ENCODE data around the gene TSHZ1. TPM values are rescaled to one million over a fixed set of nuclear protein-coding genes. Genes with fewer than 3 reads are reported as not detected.

The TSHZ1 gene
- total RNA-seq, 2 donors from 2014 or later, result 13.9 to 17.4 TPM

DNA sequence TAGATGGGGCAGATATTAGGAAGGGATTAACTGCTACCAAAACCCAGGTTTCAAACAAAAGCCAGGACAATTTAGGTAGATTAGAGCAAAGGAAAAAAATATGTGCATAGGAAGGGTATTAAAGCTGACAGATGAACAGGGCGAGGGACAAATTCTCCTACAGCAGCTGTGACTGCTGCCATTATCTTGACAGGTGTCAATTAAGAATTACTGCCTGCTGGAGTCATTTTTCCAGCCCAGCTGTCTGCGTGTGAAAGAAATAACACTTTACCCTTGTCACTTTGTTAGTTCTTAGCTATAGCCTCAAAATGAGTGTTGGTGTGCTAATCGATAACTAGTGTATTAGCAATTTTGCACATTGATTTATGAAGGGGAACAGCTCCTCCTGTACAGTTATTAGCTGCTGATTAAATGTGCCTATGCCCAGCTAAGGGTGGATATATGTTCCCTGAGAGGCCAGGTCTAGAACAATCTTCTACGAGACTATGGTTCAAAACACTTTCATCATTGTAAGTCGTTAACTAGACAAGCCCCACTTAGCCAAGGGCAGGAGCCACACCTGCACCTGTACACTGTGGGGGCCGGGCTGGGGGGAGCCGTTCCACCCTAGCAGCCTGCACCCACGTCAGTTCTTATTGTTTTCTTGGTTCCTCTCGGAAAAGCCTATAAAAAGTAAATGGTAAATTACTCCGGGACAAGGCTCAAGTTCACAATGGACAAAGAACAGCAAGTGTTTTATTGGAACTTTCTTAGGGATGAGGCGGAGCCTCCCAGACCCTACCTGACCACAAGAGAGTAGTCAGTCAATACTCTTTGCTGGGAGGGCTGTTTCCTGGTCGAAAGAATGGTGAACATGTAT is 7.7 kb downstream of the TSHZ1 start:
- no peak for ATAC-seq (ENCODE audit: insufficient number of reproducible peaks, low FRiP score, low read depth)

GRCh38 chr18:75219745-75220375 is 9.3 kb downstream of the TSHZ1 start:
- H3K4me1 ChIP-seq (ENCODE audit: control insufficient read depth in 1 of 2, low read depth in 2 of 2), result peaks cover 11 to 17% of the 10 kb centered on the region in 2 donors

More for the DNA sequence above, 7.7 kb downstream of the TSHZ1 start:
- H3K36me3 ChIP-seq, result no peaks in the 10 kb centered on the region
- H3K27me3 ChIP-seq (replicated peaks; ENCODE audit: insufficient read depth), result no peaks in the 10 kb centered on the region
- no peak for DNase-seq (ENCODE audit: low spot score)
- H3K4me3 ChIP-seq, result no peak overlapping the region
- peaks cover 21 to 28% of the 10 kb centered on the region in 2 donors for H3K4me1 ChIP-seq (ENCODE audit: control insufficient read depth in 1 of 2, low read depth in 2 of 2)
- no peaks in the 10 kb centered on the region for H3K9me3 ChIP-seq
- no peak overlapping the region for H3K27ac ChIP-seq
- TF ChIP-seq, protein P1, sequence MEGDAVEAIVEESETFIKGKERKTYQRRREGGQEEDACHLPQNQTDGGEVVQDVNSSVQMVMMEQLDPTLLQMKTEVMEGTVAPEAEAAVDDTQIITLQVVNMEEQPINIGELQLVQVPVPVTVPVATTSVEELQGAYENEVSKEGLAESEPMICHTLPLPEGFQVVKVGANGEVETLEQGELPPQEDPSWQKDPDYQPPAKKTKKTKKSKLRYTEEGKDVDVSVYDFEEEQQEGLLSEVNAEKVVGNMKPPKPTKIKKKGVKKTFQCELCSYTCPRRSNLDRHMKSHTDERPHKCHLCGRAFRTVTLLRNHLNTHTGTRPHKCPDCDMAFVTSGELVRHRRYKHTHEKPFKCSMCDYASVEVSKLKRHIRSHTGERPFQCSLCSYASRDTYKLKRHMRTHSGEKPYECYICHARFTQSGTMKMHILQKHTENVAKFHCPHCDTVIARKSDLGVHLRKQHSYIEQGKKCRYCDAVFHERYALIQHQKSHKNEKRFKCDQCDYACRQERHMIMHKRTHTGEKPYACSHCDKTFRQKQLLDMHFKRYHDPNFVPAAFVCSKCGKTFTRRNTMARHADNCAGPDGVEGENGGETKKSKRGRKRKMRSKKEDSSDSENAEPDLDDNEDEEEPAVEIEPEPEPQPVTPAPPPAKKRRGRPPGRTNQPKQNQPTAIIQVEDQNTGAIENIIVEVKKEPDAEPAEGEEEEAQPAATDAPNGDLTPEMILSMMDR (IDR thresholded peaks at IDR 0.05), result no peak

GRCh38 chr18:75220551-75221355 is 10.2 kb downstream of the TSHZ1 start:
- DNase-seq (ENCODE audit: low spot score) (no peak), ATAC-seq (ENCODE audit: insufficient number of reproducible peaks, low FRiP score, low read depth) (no peak)
- H3K4me3 ChIP-seq, result no peak overlapping the region
- H3K27me3 ChIP-seq (replicated peaks; ENCODE audit: insufficient read depth), result no peaks in the 10 kb centered on the region
- TF ChIP-seq, protein P1 (IDR thresholded peaks at IDR 0.05), result no peak
- peaks cover 11 to 16% of the 10 kb centered on the region in 2 donors for H3K4me1 ChIP-seq (ENCODE audit: control insufficient read depth in 1 of 2, low read depth in 2 of 2)
- H3K9me3 ChIP-seq, result no peaks in the 10 kb centered on the region
- no peaks in the 10 kb centered on the region for H3K36me3 ChIP-seq
- no peak overlapping the region for H3K27ac ChIP-seq

More at GRCh38 chr18:75219745-75220375, 9.3 kb downstream of the TSHZ1 start:
- ATAC-seq (ENCODE audit: insufficient number of reproducible peaks, low FRiP score, low read depth) (no peak), DNase-seq (ENCODE audit: low spot score) (no peak)
- TF ChIP-seq, protein P1 (IDR thresholded peaks at IDR 0.05), result no peak
- Histone ChIP-seq H3K27ac (no peak overlapping the region), H3K9me3 (no peaks in the 10 kb centered on the region), H3K4me3 (no peak overlapping the region), H3K27me3 (replicated peaks; ENCODE audit: insufficient read depth) (no peaks in the 10 kb centered on the region), H3K36me3 (no peaks in the 10 kb centered on the region)

DNA sequence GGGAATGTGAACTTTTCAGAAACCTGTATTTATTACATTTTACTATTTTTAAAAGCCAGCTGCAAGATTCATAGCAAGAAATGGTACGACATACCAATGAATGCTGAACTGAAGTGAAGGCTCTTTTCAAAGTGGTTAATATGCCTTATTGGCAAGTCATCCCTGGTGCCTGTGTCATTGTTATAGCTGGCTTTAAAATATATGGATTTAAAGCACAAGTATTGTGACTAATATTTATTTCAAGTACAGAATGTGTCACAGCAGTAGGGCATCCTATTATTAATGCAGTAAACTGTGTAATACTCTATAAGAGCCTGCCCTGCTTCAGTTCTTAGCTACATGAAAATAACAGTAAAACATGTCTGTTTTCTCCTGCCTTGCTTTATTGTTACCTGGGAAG is 10.8 kb downstream of the TSHZ1 start:
- peaks cover 8 to 14% of the 10 kb centered on the region in 2 donors for H3K4me1 ChIP-seq (ENCODE audit: control insufficient read depth in 1 of 2, low read depth in 2 of 2)
- no peaks in the 10 kb centered on the region for H3K27me3 ChIP-seq (replicated peaks; ENCODE audit: insufficient read depth)
- H3K4me3 ChIP-seq, result no peak overlapping the region
- no peaks in the 10 kb centered on the region for H3K36me3 ChIP-seq
- ATAC-seq (ENCODE audit: insufficient number of reproducible peaks, low FRiP score, low read depth), result no peak
- TF ChIP-seq, protein P1 (IDR thresholded peaks at IDR 0.05), result no peak
- no peak overlapping the region for H3K27ac ChIP-seq
- no peaks in the 10 kb centered on the region for H3K9me3 ChIP-seq
- no peak for DNase-seq (ENCODE audit: low spot score)

DNA sequence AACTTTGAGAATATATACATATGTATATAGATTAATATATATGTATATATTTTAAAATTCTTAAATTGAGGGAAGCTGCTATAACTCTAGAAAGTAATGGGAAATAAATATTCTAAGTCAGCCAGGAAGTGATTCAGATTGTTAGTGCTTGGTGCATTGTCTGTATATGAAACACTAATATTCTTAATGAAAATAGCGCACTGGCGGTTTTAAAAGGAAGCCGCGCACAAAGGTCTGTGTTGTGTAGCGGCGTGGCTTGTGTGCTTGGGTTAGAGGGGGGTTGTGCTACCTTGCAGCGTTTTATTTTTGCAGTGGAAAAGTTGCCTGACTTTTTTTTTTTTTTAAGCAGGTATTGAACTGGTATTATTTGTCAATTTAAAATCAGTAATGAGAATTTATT is 11.3 kb downstream of the TSHZ1 start:
- no peak overlapping the region for H3K4me3 ChIP-seq
- H3K27me3 ChIP-seq (replicated peaks; ENCODE audit: insufficient read depth), result no peaks in the 10 kb centered on the region
- TF ChIP-seq, protein P1 (IDR thresholded peaks at IDR 0.05), result no peak
- no peaks in the 10 kb centered on the region for H3K9me3 ChIP-seq
- H3K27ac ChIP-seq, result no peak overlapping the region
- DNase-seq (ENCODE audit: low spot score) (no peak), ATAC-seq (ENCODE audit: insufficient number of reproducible peaks, low FRiP score, low read depth) (no peak)
- H3K36me3 ChIP-seq, result no peaks in the 10 kb centered on the region
- H3K4me1 ChIP-seq (ENCODE audit: control insufficient read depth in 1 of 2, low read depth in 2 of 2), result peaks cover 12 to 13% of the 10 kb centered on the region in 2 donors
